GM19328 (cell line): ENCODE measurements around the gene COMP.

Source experiments
- ATAC-seq: cut with Tn5 transposase; IDR thresholded peaks from one replicate; pipeline ENCODE4 v1.9.1; 2021; ENCODE audit warnings: mild to moderate bottlenecking, moderate library complexity; ENCODE audit not compliant: unreplicated experiment

COMP gene

GRCh38 chr19:18804139-18804601 lies 13.1 kb upstream of the COMP start:
- ATAC-seq, result no peak

DNA sequence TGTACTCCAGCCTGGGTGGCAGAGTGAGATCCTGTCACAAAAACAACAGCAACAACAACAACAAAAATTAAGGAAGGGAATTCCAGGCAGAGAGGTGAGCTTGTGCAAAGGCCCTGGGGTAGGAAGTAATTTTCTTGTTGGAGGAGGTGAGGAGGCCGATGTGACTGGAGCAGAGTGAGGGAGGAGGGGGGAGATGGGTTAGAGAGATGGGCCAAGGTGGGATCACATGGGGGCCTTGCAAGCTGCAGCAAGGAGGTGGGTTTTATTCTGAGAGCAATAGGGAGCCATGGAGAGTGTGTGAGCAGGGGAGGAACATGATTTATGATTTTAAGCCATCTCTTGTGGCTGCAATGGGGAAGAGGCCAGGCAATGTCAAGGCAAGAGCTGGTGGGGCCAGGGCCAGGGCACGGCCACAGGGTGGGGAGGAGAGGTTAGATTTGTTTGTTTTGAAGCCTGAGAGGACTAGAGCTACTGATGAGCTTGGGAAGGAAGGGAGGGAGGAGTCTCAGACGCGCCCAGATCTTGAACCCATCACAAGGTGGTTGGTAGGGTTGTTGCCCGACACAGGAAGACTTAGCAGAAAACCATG lies 12.5 kb upstream of the COMP start:
- ATAC-seq, result no peak

DNA sequence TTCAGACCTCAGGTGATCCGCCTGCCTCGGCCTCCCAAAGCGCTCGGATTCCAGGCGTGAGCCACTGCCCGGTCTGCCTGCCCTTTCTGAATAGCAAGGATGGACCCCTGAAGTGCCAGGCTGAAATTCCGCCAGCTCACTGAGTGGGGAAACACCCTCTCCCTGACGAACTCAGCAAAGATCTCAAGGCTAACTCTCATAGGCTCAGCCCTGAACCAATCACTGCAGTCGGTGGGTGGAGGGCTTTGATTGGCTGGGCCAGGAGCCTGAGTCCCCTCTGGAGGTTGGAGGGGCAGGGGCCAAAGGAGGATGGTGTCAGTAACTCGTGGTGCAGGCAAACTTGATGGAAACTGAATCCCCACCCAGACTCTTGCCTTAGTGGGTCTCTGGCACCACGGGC lies 11.2 kb upstream of the COMP start:
- ATAC-seq, result no peak

DNA sequence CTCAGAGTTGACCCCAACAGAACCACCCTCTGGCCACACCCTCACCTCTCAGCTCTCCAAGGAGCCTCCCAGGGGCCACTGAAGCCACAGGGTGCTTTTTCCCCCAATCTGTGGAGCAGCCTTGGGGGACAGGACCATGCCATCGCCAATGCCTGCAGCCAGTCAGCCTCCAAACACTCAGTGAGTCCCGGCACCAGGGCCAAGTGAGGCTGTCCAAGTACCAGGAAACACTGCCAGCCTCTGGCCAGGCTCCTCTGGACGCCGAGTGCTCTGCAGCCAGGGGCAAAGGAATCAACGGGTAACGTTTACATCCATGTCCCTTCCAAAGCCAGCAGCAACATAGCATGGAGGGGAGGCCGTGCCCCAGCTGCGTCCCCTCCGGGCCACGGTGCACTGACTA lies 9.5 kb upstream of the COMP start:
- no peak for ATAC-seq

GRCh38 chr19:18800079-18800478 lies 9.0 kb upstream of the COMP start:
- ATAC-seq, result no peak

DNA sequence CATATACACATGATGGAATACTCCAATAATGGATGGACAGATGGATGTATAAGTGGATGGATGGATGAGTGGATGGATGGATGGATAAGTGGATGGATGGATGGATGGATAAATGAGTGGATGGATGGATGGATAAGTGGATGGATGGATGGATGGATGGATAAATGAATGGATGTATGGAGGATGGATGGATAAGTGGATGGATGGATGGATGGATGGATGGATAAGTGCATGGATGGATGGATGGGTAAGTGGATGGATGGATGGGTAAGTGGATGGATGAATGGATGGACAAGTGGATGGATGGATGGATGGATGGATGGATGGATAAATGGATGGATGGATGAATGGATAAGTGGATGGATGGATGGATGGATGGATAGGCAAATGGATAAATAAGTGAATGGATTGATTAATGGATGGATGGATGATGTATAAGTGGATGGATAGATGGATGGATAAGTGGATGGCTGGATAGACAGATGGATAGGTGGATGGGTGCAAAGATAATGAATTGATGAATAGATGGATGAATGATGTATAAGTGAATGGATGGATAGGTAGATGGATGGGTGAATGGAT lies 8.4 kb upstream of the COMP start:
- no peak for ATAC-seq

GRCh38 chr19:18798384-18799352 lies 7.6 kb upstream of the COMP start:
- ATAC-seq, result no peak

DNA sequence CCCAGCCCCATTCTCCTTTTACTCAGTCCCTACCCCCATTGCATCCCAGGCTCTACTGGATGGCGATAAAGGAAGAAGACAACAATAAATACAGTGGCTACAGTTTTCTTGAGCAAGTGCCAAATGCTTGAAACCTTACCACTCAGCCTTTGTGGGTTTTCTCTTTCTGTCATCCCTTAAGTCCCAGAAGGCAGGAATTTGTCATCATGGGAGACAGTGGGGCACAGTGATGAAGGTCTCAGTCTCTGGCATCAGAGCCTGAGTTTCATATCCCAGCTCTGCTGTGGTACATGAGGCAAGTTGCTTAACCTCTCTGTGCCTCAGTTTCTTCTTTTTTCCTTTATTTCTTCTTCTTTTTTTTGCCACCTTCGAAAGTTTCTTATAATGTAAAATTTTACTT lies 5.1 kb upstream of the COMP start:
- ATAC-seq, result no peak

DNA sequence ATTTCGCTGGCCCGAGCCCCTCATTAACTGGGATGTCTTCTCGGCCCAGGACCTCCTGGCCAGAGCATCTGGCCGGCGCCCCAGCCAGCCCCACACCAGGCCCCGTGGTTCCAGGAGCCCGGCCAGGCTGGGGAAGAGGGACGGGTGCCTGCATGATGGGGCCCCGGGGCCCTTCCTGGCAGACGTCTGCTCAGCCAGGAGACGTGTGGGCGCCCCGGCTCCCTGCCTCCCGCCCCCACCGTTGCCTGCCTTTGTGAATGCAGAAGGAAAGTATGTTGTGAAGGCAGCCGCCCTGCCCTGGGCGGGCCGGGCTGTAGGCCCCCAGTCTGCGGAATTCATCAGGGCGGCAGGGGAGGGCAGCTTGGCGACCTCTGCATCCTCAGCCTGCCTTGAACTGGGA lies 4.4 kb upstream of the COMP start:
- ATAC-seq, result no peak

- no peak for ATAC-seq
Measured at GRCh38 chr19:18794692-18795091, 3.6 kb upstream of the COMP start.

- no peak for ATAC-seq
Measured at GRCh38 chr19:18794029-18794313, 2.9 kb upstream of the COMP start.

GRCh38 chr19:18793144-18794028 lies 2.3 kb upstream of the COMP start:
- no peak for ATAC-seq

- ATAC-seq, result no peak
Measured at GRCh38 chr19:18792661-18793060, 1.6 kb upstream of the COMP start.

- no peak for ATAC-seq
Measured at GRCh38 chr19:18791315-18791678, 192 bp upstream of the COMP start.

DNA sequence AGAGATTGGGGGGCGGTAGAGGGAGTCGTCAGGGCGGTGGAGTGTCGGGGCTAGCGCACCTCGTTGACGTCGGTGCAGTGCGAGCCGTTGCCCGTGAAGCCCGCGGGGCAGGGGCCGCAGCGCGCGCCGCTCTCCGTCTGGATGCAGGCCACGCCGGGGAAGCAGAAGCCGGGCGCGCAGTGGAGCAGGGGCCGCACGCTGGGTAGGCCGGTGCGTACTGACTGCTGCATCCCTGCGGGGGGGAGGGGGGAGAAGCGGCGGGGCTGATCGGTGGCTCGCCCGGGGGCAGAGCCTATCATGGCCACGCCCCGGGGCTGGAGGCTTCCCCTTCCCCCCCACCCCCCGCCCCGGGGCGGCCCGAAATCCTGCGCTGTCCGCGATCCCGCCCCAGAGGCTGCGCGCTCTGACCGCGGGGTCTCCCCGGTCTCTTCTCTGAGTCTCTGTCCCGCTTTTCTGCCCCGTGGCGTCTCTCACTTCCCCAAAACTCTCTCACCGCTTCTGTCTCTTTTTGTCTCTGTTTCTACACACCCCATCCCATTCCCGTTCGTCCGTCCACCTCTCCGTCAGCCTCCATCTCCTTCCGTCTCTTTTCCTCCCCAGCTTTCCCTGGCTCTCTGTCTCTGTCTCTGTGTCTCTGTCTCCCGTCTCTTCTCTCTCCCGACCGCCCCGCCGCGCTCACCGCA lies 1.1 kb downstream of the COMP start:
- ATAC-seq, result no peak

GRCh38 chr19:18789422-18789869 lies 1.7 kb downstream of the COMP start:
- no peak for ATAC-seq

GRCh38 chr19:18788529-18789421 lies 2.3 kb downstream of the COMP start:
- no peak for ATAC-seq

DNA sequence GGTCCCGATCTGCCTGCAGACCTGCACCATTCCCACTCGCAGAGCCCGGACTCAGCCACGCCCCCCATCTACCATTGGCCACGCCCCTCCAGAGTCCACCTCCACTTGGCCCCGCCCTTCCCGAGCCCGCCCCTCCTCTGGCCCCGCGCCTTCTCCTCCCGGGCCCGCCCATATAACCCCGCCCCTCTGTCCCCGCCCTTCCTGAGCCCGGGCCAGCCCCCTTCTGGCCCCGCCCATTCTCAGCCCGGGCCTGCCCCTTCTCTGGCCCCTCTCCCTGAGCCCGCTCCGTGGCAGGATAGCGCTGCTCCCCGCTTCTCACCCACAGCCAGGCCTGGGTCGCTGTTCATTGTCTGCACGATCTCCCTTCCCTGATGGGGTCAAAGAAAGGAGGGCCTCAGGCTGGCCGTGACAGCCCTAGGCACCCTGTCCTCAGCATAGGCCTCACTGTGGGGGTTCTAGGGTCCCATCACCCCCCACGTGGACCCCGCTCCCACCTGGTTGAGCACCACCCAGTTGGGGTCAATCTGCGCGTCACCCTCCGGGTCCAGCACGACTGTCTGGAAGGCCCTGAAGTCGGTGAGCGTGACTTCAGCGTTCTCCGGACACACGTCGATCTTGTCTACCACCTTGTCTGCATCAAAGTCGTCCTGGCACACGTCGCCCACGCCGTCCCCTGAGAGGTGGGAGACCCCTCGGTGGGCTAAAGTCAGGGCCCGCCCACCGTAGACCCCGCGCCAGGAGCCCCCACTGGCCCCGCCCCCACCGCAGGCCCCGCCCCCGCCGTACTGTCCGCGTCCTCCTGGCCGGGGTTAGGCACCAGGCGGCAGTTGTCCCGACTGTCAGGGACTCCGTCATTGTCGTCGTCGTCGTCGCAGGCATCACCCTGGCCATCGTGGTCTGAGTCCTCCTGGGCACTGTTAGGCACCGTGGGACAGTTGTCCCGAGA lies 5.7 kb downstream of the COMP start:
- no peak for ATAC-seq

GRCh38 chr19:18784786-18785120 lies 6.4 kb downstream of the COMP start:
- no peak for ATAC-seq
